T-helper 2 cell (primary cell): ENCODE data around the gene MCOLN3.
"Not testable (repeated sequence)": the region's sequence is repeated elsewhere in the genome, so short reads cannot be mapped to it uniquely, and the experiment has no call there.

Source experiments
- DNase-seq, 5 experiments: peaks; one replicate each; pipeline versions ENCODE4 v3.0.0 to v3.0.0-alpha.2; 2012 to 2022

Gene MCOLN3

GRCh38 chr1:85047472-85048295 is 616 bp downstream of the MCOLN3 start:
- no peak for DNase-seq

DNA sequence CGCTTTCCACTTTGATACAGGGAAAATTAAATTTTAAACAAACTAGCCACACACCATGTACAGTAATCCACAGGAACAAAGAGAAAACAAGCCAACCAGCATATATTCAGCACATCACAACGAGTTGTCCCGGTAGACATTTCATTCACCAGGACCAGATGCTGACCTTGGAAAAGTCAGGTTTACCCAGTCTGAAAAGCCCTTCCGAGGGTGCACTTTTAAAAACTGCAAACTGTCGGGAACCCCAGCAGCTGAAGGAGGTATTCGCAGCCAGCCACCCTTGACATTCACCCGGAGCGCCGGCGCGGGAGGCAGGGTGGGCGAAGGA is 1.2 kb downstream of the MCOLN3 start:
- no peak for DNase-seq

DNA sequence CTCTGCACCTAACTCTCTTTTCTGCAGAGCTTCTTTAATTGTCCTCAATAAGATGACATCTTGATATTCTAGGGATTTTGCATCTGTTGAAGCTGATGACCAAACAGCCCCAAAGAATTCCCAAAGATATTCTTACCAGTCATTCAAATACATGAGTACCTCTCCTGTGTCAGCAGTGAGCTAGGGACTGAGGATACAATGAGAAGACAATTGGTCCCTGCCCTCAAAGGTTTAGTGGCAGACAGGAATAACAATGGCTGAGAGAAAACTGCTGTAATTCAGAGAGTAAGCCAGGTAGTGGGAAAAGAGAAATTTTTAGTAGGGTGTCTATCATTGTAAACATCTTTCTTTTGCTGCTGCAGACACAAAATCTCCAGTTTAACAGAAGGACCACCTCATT is 5.9 kb downstream of the MCOLN3 start:
- DNase-seq = no peak

DNA sequence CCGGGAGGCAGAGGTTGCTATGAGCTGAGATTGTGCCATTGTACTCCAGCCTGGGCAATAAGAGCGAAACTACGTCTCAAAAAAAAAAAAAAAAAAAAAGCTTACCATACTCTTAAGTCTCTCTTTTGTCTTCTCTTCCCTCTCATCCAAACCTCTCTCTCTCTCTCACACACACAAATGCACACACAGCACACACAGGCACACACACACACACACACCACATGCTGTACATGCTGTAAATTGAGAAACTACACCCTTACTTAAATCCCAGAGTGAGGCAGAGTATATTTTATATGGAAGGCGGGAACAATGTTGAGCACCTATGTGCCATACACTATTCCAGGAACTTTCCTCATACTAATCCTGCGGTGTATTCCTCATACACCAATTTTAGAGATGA is 6.5 kb downstream of the MCOLN3 start:
- no peak for DNase-seq

DNA sequence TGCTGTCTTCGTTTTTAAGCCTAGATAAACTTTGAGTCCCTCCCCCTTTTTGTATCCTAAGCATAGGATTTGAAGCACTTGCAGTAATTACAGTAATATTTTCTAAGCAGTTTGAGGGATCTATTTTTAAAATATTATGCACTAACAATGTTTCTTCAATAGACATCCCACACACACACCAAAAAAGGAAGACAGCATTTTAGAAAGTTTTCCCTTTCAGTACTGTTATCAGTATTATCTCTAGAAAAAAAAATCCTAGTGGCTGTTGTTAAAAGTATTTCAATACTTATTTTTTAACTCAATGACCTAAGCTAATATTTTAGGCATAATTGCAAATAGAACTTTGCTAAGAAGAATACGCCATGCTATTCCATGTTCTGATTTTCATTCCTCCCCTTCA is 15.1 kb downstream of the MCOLN3 start:
- no peak for DNase-seq

- DNase-seq = no peak
Measured at GRCh38 chr1:85030536-85030935, 17.8 kb downstream of the MCOLN3 start.

DNA sequence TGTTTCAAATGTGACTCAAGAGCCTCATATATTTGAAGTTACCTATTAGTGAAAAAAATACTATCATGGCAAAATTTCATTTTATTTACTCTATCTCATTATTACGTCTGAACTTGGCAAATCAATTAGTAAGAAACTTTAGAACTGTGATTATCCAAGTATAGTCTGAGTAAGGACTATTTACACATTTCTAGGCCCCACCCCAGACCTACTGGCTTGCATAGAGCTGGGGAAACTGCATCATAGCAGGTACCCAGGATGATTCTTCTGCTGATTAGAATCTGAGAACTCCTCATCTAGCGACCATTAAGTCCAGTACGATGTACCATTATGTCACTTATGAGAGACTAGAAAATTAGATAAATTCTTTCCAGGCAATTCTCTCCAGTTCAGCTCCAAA is 20.1 kb downstream of the MCOLN3 start:
- DNase-seq = no peak

DNA sequence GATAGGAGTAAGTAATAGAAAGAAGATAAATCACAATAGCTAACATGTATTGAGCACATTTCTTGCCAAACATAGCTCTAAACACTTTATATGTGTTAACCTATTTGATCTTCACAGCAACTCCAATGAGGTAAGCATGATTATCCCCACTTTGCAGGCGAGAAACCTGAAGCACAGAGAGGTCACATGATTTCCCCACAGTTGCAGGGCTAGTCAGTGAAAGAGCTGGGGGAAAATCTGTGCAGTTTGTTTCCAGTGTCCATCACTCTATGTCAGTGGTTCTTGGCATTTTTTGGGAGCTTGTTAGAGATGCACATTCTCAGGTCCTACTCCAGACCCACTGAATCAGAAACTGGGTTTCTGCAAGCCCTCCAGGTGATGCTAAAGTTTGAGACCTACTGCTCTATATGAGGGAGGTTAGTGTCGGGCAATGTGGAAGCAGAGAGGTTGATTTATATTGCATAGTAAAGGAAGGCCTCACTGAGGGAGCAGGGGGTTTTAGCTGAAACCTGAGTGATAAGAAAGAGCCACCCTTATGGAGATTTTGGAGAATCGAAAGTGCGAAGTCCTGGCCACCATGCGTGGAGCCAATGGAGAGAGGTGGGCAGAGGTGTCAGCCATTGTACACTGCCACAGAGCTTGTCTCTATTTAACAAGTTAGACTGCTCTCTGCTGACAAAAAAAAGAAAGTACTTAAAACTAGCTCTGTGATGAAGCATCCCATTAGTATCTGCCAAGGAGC is 20.9 kb downstream of the MCOLN3 start:
- DNase-seq = peak in 2 of 5 experiments; percentile 48 to 66

GRCh38 chr1:85025940-85026339 is 22.4 kb downstream of the MCOLN3 start:
- DNase-seq = no peak

DNA sequence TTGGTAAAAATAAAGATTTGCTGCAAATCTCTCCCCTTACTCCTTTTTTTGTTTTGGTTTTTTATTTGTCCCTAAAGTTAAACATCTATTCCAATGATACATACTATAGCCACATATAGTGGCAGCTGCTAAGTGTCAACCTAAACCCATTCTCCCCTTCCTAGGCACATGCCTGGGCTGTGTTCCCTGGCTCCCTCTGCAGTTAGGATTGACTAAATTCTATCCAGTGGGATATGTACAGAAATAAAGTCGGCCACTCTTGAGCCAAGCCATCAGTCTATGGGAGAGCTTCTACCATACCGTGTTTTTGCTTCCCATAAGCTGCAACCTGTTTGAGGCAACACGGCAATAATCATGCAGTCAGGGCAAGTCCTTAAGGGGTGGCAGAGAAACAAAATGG is 23.6 kb downstream of the MCOLN3 start:
- DNase-seq = no peak

DNA sequence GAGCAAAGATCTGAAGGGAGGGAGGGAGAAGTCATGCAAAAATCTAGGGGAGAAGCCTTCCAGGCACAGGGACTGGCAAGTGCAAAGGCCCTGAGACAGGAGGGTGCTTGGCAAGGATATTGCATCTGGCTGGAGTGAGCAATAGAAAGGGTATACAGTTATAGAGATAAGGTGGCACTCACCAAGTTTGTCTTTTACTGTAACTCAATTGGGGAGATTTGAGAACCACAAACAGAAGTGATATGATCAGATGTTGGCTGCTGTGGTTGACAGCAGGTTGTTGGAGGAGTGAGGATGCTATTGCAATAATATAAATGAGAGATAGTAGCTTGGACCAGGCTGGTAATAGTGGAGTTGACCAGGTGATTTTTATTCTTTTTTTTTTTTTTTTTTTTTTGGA is 25.6 kb downstream of the MCOLN3 start:
- DNase-seq = peak in 1 of 5 experiments; percentile 77

- no peak for DNase-seq
Measured at GRCh38 chr1:85019994-85020393, 28.3 kb downstream of the MCOLN3 start.

GRCh38 chr1:85015826-85016225 is 32.5 kb downstream of the MCOLN3 start:
- peak in 1 of 5 experiments; percentile 37 for DNase-seq

GRCh38 chr1:85005641-85006040 is 42.7 kb downstream of the MCOLN3 start:
- not testable (repeated sequence) for DNase-seq

DNA sequence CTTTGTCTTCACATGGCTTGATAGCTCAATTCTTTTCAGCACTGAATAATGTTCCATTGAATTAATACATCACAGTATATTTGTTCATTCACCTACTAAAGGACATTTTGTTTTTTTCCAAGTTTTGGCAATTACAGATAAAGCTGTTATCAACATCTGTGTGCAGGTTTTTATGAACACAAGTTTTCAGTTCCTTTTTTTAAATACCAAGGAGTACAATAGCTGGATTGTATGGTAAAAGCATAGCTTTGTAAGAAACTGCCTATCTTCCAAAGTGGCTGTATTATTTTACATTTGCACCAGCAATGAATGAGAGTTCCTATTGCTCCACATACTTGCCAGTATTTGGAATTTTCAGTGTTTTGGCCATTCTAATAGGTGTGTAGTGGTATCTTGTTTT is 46.6 kb downstream of the MCOLN3 start:
- no peak for DNase-seq

GRCh38 chr1:84998642-84999280 is 49.5 kb downstream of the MCOLN3 start:
- peak in 3 of 5 experiments; percentile 25 to 76 (median 58) for DNase-seq

GRCh38 chr1:84997667-84998600 is 50.4 kb downstream of the MCOLN3 start:
- DNase-seq = peak in 1 of 5 experiments; percentile 11

GRCh38 chr1:84996846-84997666 is 51.2 kb downstream of the MCOLN3 start, which contains the start of gene MCOLN2:
Gene MCOLN2 (minus strand): TSS chr1:84997113. CDS start chr1:84996872, 241 bp downstream.
- DNase-seq = peak; percentile 23 to 75 (median 36)

DNA sequence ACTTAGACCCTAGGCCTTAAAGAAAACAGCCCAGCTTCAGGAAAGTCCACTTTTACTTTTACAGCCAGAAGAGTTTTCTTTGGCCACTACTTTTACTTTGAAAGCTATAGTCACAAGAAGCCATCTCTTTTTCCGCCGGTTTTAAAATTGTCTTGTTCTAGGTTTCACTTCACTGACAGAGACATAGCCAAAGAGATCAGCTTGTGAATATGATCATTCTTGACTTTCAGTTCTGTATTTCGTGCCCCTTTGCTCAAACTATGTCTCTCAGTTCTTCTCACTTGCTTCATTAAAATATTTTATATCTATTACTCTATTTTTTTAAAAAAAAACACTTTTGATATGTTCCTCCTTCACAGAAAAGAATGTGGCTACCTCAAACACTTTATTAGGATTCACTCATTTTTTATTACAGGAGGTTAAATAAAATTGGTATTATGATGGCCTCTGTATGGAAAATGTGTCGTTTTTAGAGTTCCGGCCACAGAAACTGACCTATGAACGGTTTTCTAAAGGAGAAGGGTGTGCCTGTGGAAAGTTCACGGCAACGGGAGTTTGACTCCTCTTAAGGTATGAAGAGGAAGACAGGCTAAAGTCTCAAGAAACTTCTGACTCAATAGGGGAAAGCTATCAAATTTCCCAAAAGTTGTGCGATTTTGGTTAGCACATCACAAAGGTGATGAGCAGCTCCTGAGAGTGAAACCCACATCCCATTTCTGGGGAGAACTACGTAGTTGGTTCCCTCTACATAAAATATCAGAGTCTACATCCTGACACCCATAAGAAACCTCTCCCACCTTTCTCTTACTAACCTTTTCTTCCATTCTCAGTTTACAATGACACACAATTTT is 52.6 kb downstream of the MCOLN3 start:
- DNase-seq = peak in 2 of 5 experiments; percentile 29 to 51
